Measurements from ENCODE around the gene NELFB.

The NELFB gene

GRCh38 chr9:137270929-137271695 lies 16.0 kb downstream of the NELFB start:
- no peak for DNase-seq

- no peak for DNase-seq
Measured at GRCh38 chr9:137271696-137272076, 16.6 kb downstream of the NELFB start.

GRCh38 chr9:137272241-137273094 lies 17.3 kb downstream of the NELFB start:
- no peak for DNase-seq

GRCh38 chr9:137273095-137273490 lies 18.0 kb downstream of the NELFB start:
- DNase-seq, result no peak

GRCh38 chr9:137273611-137274320 lies 18.6 kb downstream of the NELFB start:
- no peak for DNase-seq

- DNase-seq, result no peak
Measured at GRCh38 chr9:137275203-137275587, 20.1 kb downstream of the NELFB start.

GRCh38 chr9:137275588-137276472 lies 20.7 kb downstream of the NELFB start:
- DNase-seq, result no peak

GRCh38 chr9:137276473-137277328 lies 21.6 kb downstream of the NELFB start:
- peak; percentile 93 for DNase-seq

- DNase-seq, result peak; percentile 92
Measured at GRCh38 chr9:137277329-137278041, 22.4 kb downstream of the NELFB start, which contains the start of gene TOR4A. Gene TOR4A, plus strand, starts transcription at chr9:137277726. Its CDS starts 964 bp downstream, at chr9:137278690.

GRCh38 chr9:137278061-137278701 lies 23.1 kb downstream of the NELFB start:
- DNase-seq, result peak; percentile 65

- DNase-seq, result no peak
Measured at GRCh38 chr9:137278721-137279711, 23.9 kb downstream of the NELFB start.

GRCh38 chr9:137279741-137280473 lies 24.8 kb downstream of the NELFB start:
- DNase-seq, result no peak

GRCh38 chr9:137280474-137281344 lies 25.6 kb downstream of the NELFB start:
- no peak for DNase-seq

- DNase-seq, result no peak
Measured at GRCh38 chr9:137281345-137282116, 26.4 kb downstream of the NELFB start.

GRCh38 chr9:137286975-137287383 lies 31.9 kb downstream of the NELFB start:
- peak; percentile 67 for DNase-seq

GRCh38 chr9:137293094-137293481 lies 38.0 kb downstream of the NELFB start:
- no peak for DNase-seq
